IMR-90 (cell line): ENCODE data around the gene SLC9A3. TPM values are rescaled to one million over a fixed set of nuclear protein-coding genes. Genes with fewer than 3 reads are reported as not detected.

ENCODE experiments used
- ATAC-seq: fragments of 200-7000 bp; cut with Tn5 transposase; 2 replicates; pipeline ENCODE4 v1.9.1; 2020; ENCODE audit warnings: low read depth, mild to moderate bottlenecking, moderate library complexity
- BruUV-seq: library from RNA; stranded (reverse); fragments of 400-500 nt; replicated peaks from 2 replicates; lab custom pipeline; 2021; lab: Mats Ljungman, UMichigan
- CTCF ChIA-PET: fragments of 300-600 bp; formaldehyde crosslinking; extraction: SDS; loops from one replicate; lab custom pipeline; 2021; ENCODE audit warnings: antibody characterized with exemption; lab: Yijun Ruan, JAX
- POLR2A ChIA-PET: fragments of 300-600 bp; sonication (Branson Sonifier 250); formaldehyde crosslinking; loops from one replicate; lab custom pipeline; 2022; ENCODE audit warnings: antibody characterized with exemption; ENCODE audit not compliant: unreplicated experiment; lab: Charles Lee
- DNase-seq: peaks from one replicate; pipeline ENCODE4 v3.0.0; 2013
- H2AFZ ChIP-seq: replicated peaks from 2 replicates; pipeline ENCODE3; 2013; ENCODE audit warnings: low read length, mild to moderate bottlenecking; ENCODE audit not compliant: poor library complexity
- H2AK5ac ChIP-seq: 2 replicates; pipeline ENCODE4 v1.6.1; 2013; ENCODE audit warnings: low read depth, low read length, inconsistent platforms
- H2AK9ac ChIP-seq: replicated peaks from 2 replicates; pipeline ENCODE3; 2013; ENCODE audit warnings: mild to moderate bottlenecking, low read depth, low read length, moderate library complexity; ENCODE audit not compliant: poor library complexity
- H2BK120ac ChIP-seq: 2 replicates; pipeline ENCODE4 v1.6.1; 2013; ENCODE audit warnings: low read depth, low read length, inconsistent platforms
- H2BK15ac ChIP-seq: 3 replicates; pipeline ENCODE4 v1.6.1; 2013; ENCODE audit warnings: low read depth, low read length, inconsistent platforms
- H2BK20ac ChIP-seq: 2 replicates; pipeline ENCODE4 v1.6.1; 2013; ENCODE audit warnings: low read depth, mild to moderate bottlenecking, inconsistent platforms, low read length, moderate library complexity
- H2BK5ac ChIP-seq: 2 replicates; pipeline ENCODE4 v1.6.1; 2013; ENCODE audit warnings: mild to moderate bottlenecking, low read depth, low read length, inconsistent platforms; ENCODE audit not compliant: poor library complexity, severe bottlenecking
- H3K14ac ChIP-seq: replicated peaks from 2 replicates; pipeline ENCODE4 v1.6.1; 2013; ENCODE audit warnings: low read depth, low read length, inconsistent platforms
- H3K18ac ChIP-seq: 2 replicates; pipeline ENCODE4 v1.6.1; 2013; ENCODE audit warnings: low read depth, low read length, control low read depth
- H3K23ac ChIP-seq: 2 replicates; pipeline ENCODE4 v1.6.1; 2013; ENCODE audit warnings: low read depth, low read length, inconsistent platforms
- H3K27ac ChIP-seq: 2 replicates; pipeline ENCODE4 v1.5.1; 2013; ENCODE audit warnings: mild to moderate bottlenecking, control low read depth, low read length; ENCODE audit not compliant: insufficient read depth
- H3K27me3 ChIP-seq: 2 replicates; pipeline ENCODE4 v1.6.1; 2013; ENCODE audit warnings: low read length; ENCODE audit not compliant: control insufficient read depth, insufficient read depth
- H3K36me3 ChIP-seq: 2 replicates; pipeline ENCODE4 v1.6.1; 2013; ENCODE audit warnings: low read length, mixed read lengths; ENCODE audit not compliant: control insufficient read depth, insufficient read depth
- H3K4ac ChIP-seq: 2 replicates; pipeline ENCODE4 v1.6.1; 2013; ENCODE audit warnings: low read depth, low read length, inconsistent platforms
- H3K4me1 ChIP-seq: 2 replicates; pipeline ENCODE4 v1.6.1; 2013; ENCODE audit warnings: low read length, mixed read lengths; ENCODE audit not compliant: control insufficient read depth, insufficient read depth
- H3K4me2 ChIP-seq: 2 replicates; pipeline ENCODE4 v1.6.1; 2013; ENCODE audit warnings: low read depth, mild to moderate bottlenecking, control low read depth, low read length, moderate library complexity
- H3K4me3 ChIP-seq: 2 replicates; pipeline ENCODE4 v1.5.1; 2013; ENCODE audit warnings: low read depth, mild to moderate bottlenecking, control low read depth, low read length, moderate library complexity; ENCODE audit not compliant: insufficient read depth
- H3K56ac ChIP-seq: 2 replicates; pipeline ENCODE4 v1.6.1; 2013; ENCODE audit warnings: low read length, inconsistent platforms; ENCODE audit not compliant: insufficient read depth; ENCODE audit errors: extremely low read depth
- H3K79me1 ChIP-seq, 2 experiments: 2 replicates each; pipeline ENCODE4 v1.6.1; 2013; ENCODE audit warnings: low read length in 2 of 2, inconsistent platforms in 1 of 2, low read depth in 1 of 2
- H3K9ac ChIP-seq: 2 replicates; pipeline ENCODE4 v1.6.1; 2013; ENCODE audit warnings: low read depth, low read length, control low read depth
- H3K9me1 ChIP-seq: 2 replicates; pipeline ENCODE4 v1.6.1; 2013; ENCODE audit warnings: low read length, inconsistent platforms; ENCODE audit not compliant: insufficient read depth
- H3K9me3 ChIP-seq: 2 replicates; pipeline ENCODE4 v1.6.1; 2013; ENCODE audit warnings: low read length; ENCODE audit not compliant: control insufficient read depth, insufficient read depth
- H4K20me1 ChIP-seq: 2 replicates; pipeline ENCODE4 v1.6.1; 2013; ENCODE audit warnings: low read length, inconsistent platforms; ENCODE audit not compliant: insufficient read depth
- H4K5ac ChIP-seq: 2 replicates; pipeline ENCODE4 v1.6.1; 2013; ENCODE audit warnings: mild to moderate bottlenecking, low read depth, low read length, control low read depth
- H4K8ac ChIP-seq, 2 experiments: 2 replicates each; pipeline ENCODE4 v1.6.1; 2013; ENCODE audit warnings: low read depth in 2 of 2, low read length in 2 of 2, control low read depth in 1 of 2, inconsistent platforms in 1 of 2
- H4K91ac ChIP-seq: 2 replicates; pipeline ENCODE4 v1.6.1; 2013; ENCODE audit warnings: low read depth, low read length, inconsistent platforms; ENCODE audit not compliant: insufficient read depth
- BHLHE40 ChIP-seq: fragments of 150-350 bp; IDR thresholded peaks from 2 replicates; pipeline ENCODE4 v1.6.1; 2016; ENCODE audit warnings: mild to moderate bottlenecking, low read depth, low read length
- CEBPB ChIP-seq: IDR thresholded peaks from 2 replicates; pipeline ENCODE4 v1.6.1; 2012; ENCODE audit warnings: low read depth, low read length, improper control_type of control experiment
- CHD1 ChIP-seq: IDR thresholded peaks from 2 replicates; pipeline ENCODE4 v1.6.1; 2012; ENCODE audit warnings: low read depth, low read length, improper control_type of control experiment
- FOS ChIP-seq: fragments of 150-350 bp; IDR thresholded peaks from 2 replicates; pipeline ENCODE4 v1.6.1; 2016; ENCODE audit warnings: low read depth, low read length
- MAFK ChIP-seq: IDR thresholded peaks from 2 replicates; pipeline ENCODE4 v1.6.1; 2012; ENCODE audit warnings: low read depth, low read length, improper control_type of control experiment
- MAZ ChIP-seq: IDR thresholded peaks from 2 replicates; pipeline ENCODE4 v1.6.1; 2012; ENCODE audit warnings: low read depth, mild to moderate bottlenecking, low read length, improper control_type of control experiment, moderate library complexity, borderline replicate concordance
- MXI1 ChIP-seq: IDR thresholded peaks from 2 replicates; pipeline ENCODE4 v1.6.1; 2012; ENCODE audit warnings: low read depth, mild to moderate bottlenecking, low read length, moderate library complexity, borderline replicate concordance
- NFE2L2 ChIP-seq: fragments of 150-350 bp; IDR thresholded peaks from 2 replicates; pipeline ENCODE4 v1.6.1; 2016; ENCODE audit warnings: low read depth, mild to moderate bottlenecking, low read length
- POLR2A ChIP-seq: IDR thresholded peaks from 2 replicates; pipeline ENCODE4 v1.6.1; 2012; ENCODE audit warnings: mild to moderate bottlenecking, low read depth, low read length
- RAD21 ChIP-seq: IDR thresholded peaks from 2 replicates; pipeline ENCODE4 v1.6.1; 2012; ENCODE audit warnings: low read length, improper control_type of control experiment
- RCOR1 ChIP-seq: IDR thresholded peaks from 2 replicates; pipeline ENCODE4 v1.6.1; 2012; ENCODE audit warnings: mild to moderate bottlenecking, low read length, improper control_type of control experiment; ENCODE audit not compliant: insufficient replicate concordance
- RFX5 ChIP-seq: IDR thresholded peaks from 2 replicates; pipeline ENCODE4 v1.8.0; 2012; ENCODE audit warnings: low read depth, mild to moderate bottlenecking, low read length, moderate library complexity
- WGBS, 2 experiments: methylation state at CpG; one replicate each; pipeline versions ENCODE4 v1.1.5 to v1.1.7; 2013; ENCODE audit warnings: missing lambda C conversion rate in 2 of 2; ENCODE audit not compliant: insufficient read length in 1 of 2; ENCODE audit errors: extremely low coverage in 2 of 2; 5-methylcytosine and 5-hydroxymethylcytosine counted together
- dilution Hi-C: fragments of 300-500 bp; cut with HindIII; formaldehyde crosslinking; loops from one replicate; pipeline ENCODE4 v1.14.3; 2018; ENCODE audit warnings: low sequenced_read_pairs; ENCODE audit not compliant: unreplicated experiment
- in situ Hi-C: fragments of 300-500 bp; cut with MboI; formaldehyde crosslinking; loops from 3 replicates; pipeline ENCODE4 v1.14.3; 2019; ENCODE audit warnings: low sequenced_read_pairs, inconsistent platforms, mixed read lengths
- intact Hi-C: fragments of 100-400 bp; cut with micrococcal nuclease; formaldehyde crosslinking; loops from 2 replicates; pipeline ENCODE4 v1.10.0; 2022
- polyA plus RNA-seq, 3 experiments: library from polyadenylated mRNA; depleted of rRNA; stranded (reverse); fragments of >200 nt; gene quantifications; 2 replicates each; pipeline ENCODE4 v1.2.3, GENCODE V29; 2012; ENCODE audit warnings: low replicate concordance in 1 of 3
- total RNA-seq: library from RNA; depleted of rRNA; stranded (reverse); fragments of >200 nt; gene quantifications from 2 replicates; pipeline ENCODE4 v1.2.3, GENCODE V29; 2012
- TF ChIP-seq, protein P1 (sequence below): conservative IDR thresholded peaks from 2 replicates; pipeline ENCODE4 v1.5.1; 2012; ENCODE audit warnings: mild to moderate bottlenecking, low read depth, low read length, improper control_type of control experiment
- TF ChIP-seq, protein P2 (sequence below): fragments of 150-350 bp; IDR thresholded peaks from 2 replicates; pipeline ENCODE4 v1.6.1; 2016; ENCODE audit warnings: low read depth, mild to moderate bottlenecking, low read length, moderate library complexity, borderline replicate concordance

Gene SLC9A3
- total and polyA plus RNA-seq, 2 of the 4 experiments (the other 2 are of a cell fraction) = 0.72 to 1.5 TPM

DNA sequence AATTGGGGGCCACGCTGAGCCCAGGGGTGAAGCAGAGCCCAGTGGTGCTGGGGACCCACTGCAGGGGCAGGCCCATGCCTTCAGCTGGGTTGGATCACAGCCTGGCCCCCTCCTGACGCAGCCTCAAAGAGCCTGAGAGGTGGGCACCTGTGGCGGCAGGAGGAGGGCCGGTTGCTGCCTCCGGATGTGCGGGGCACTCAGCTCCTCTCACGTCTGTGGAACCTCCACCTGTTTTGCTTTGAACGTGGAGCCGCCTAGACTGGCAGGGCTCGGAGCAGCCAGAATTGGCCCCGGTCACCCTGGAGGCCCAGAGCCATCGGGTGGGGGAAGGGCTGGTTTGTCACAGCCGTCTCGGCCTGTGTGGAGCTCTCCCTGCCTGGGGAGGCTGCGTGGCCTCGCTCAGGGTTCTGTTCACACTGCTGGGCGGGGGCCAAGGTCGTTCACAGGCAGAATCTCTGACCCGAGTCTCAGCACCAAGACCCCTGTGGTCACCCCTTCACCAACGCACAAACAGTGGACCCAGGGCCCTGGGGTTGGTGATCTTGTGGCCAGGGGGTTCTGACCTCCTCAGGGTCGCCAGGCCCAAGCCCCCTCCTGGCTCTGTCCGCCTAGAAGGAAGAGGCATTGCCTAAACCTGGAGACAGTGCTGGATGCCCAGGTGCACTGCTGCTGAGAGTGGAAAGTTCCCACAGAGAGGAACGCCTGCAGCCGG lies 9.2 kb upstream of the SLC9A3 start:
- Histone ChIP-seq H2AFZ (no peak overlapping the region), H2BK5ac (no peak overlapping the region), H3K9me3 (no peaks in the 10 kb centered on the region), H2BK120ac (no peak overlapping the region), H3K27ac (no peak overlapping the region), H3K56ac (no peak overlapping the region), H4K20me1 (no peaks in the 10 kb centered on the region), H3K4ac (no peak overlapping the region), H2BK15ac (no peak overlapping the region), H3K4me1 (no peaks in the 10 kb centered on the region), H2AK9ac (no peak overlapping the region), H3K18ac (no peak overlapping the region), H3K27me3 (peaks cover 67% of the 10 kb centered on the region), H2BK20ac (no peak overlapping the region), H3K4me3 (no peak overlapping the region), H2AK5ac (no peak overlapping the region), H4K5ac (no peak overlapping the region), H3K4me2 (no peak overlapping the region), H4K91ac (no peak overlapping the region), H3K9ac (no peak overlapping the region), H3K79me1 (no peaks in the 10 kb centered on the region), H3K36me3 (no peaks in the 10 kb centered on the region), H3K9me1 (no peaks in the 10 kb centered on the region), H3K23ac (no peak overlapping the region), H3K14ac (no peak overlapping the region), H4K8ac (no peak overlapping the region)
- in situ Hi-C loops = no loop called here
- dilution Hi-C loops = no loop called here
- intact Hi-C loops = no loop called here
- POLR2A ChIA-PET = no interaction called here
- BruUV-seq = no TSS peak
- TF ChIP-seq, protein P1, sequence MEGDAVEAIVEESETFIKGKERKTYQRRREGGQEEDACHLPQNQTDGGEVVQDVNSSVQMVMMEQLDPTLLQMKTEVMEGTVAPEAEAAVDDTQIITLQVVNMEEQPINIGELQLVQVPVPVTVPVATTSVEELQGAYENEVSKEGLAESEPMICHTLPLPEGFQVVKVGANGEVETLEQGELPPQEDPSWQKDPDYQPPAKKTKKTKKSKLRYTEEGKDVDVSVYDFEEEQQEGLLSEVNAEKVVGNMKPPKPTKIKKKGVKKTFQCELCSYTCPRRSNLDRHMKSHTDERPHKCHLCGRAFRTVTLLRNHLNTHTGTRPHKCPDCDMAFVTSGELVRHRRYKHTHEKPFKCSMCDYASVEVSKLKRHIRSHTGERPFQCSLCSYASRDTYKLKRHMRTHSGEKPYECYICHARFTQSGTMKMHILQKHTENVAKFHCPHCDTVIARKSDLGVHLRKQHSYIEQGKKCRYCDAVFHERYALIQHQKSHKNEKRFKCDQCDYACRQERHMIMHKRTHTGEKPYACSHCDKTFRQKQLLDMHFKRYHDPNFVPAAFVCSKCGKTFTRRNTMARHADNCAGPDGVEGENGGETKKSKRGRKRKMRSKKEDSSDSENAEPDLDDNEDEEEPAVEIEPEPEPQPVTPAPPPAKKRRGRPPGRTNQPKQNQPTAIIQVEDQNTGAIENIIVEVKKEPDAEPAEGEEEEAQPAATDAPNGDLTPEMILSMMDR = no peak
- TF ChIP-seq NFE2L2 (no peak), FOS (no peak), POLR2A (no peak), MAZ (no peak), BHLHE40 (no peak), RFX5 (no peak), MXI1 (no peak), CHD1 (no peak), CEBPB (no peak), RAD21 (no peak), MAFK (no peak), RCOR1 (no peak)
- TF ChIP-seq, protein P2, sequence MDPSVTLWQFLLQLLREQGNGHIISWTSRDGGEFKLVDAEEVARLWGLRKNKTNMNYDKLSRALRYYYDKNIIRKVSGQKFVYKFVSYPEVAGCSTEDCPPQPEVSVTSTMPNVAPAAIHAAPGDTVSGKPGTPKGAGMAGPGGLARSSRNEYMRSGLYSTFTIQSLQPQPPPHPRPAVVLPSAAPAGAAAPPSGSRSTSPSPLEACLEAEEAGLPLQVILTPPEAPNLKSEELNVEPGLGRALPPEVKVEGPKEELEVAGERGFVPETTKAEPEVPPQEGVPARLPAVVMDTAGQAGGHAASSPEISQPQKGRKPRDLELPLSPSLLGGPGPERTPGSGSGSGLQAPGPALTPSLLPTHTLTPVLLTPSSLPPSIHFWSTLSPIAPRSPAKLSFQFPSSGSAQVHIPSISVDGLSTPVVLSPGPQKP = no peak
- WGBS, 2 experiments = 57% methylated on average over 17 of the region's 24 CpGs; no CpG with 5 or more reads in 1 of the 2 experiments
- ATAC-seq = no peak
- CTCF ChIA-PET = no interaction called here
- DNase-seq = no peak
